Natural killer cell (primary cell): ENCODE measurements around the gene TBC1D22A. TPM values are rescaled to one million over a fixed set of nuclear protein-coding genes. Genes with fewer than 3 reads are reported as not detected.
A peak's percentile ranks its signal among the peaks of the same experiment; 100 is the strongest.

ENCODE experiments used
- ATAC-seq, 3 donors: fragments of 150-1000 bp in 2 of 3; fragments of 200-7000 bp in 1 of 3; cut with Tn5 transposase; 1 replicate in 1 of 3; 2 replicates in 2 of 3; pipeline ENCODE4 v1.10.0; 2021; ENCODE audit warnings: mild to moderate bottlenecking in 2 of 3, moderate library complexity in 2 of 3
- DNase-seq, 2 donors: peaks; one replicate each; pipeline versions ENCODE4 v3.0.0 to v3.0.0-alpha.2; 2013 to 2021; ENCODE audit warnings: mixed read lengths in 1 of 2
- H3K27ac ChIP-seq: one replicate; pipeline ENCODE4 v1.5.1; 2013; ENCODE audit warnings: mild to moderate bottlenecking, low read length
- H3K27me3 ChIP-seq: one replicate; pipeline ENCODE4 v1.6.1; 2013; ENCODE audit warnings: low read length; ENCODE audit not compliant: control insufficient read depth, insufficient read depth
- H3K36me3 ChIP-seq: one replicate; pipeline ENCODE4 v1.6.1; 2013; ENCODE audit warnings: low read length; ENCODE audit not compliant: control insufficient read depth, insufficient read depth
- H3K4me1 ChIP-seq: one replicate; pipeline ENCODE4 v1.6.1; 2013; ENCODE audit warnings: low read length; ENCODE audit not compliant: control insufficient read depth, insufficient read depth
- H3K4me3 ChIP-seq: one replicate; pipeline ENCODE4 v1.5.1; 2013; ENCODE audit warnings: low read length
- H3K9me3 ChIP-seq: one replicate; pipeline ENCODE4 v1.6.1; 2013; ENCODE audit warnings: low read length; ENCODE audit not compliant: control insufficient read depth, insufficient read depth
- H3K27ac Mint-ChIP-seq, 2 donors: one replicate each; pipeline ENCODE4 v1.8.0; 2022; ENCODE audit warnings: mild to moderate bottlenecking in 2 of 2, mixed read lengths in 2 of 2, moderate library complexity in 1 of 2
- H3K27me3 Mint-ChIP-seq, 2 donors: one replicate each; pipeline ENCODE4 v1.8.0; 2022; ENCODE audit warnings: low read depth in 2 of 2, mixed read lengths in 2 of 2
- H3K36me3 Mint-ChIP-seq: one replicate; pipeline ENCODE4 v1.8.0; 2022; ENCODE audit warnings: mixed read lengths
- H3K4me1 Mint-ChIP-seq, 2 donors: one replicate each; pipeline ENCODE4 v1.8.0; 2022; ENCODE audit warnings: mixed read lengths in 2 of 2
- H3K4me3 Mint-ChIP-seq: one replicate; pipeline ENCODE4 v1.8.0; 2022; ENCODE audit warnings: mild to moderate bottlenecking, moderate library complexity, mixed read lengths
- H3K9me3 Mint-ChIP-seq, 2 donors: one replicate each; pipeline ENCODE4 v1.8.0; 2022; ENCODE audit warnings: mixed read lengths in 2 of 2
- WGBS: methylation state at CpG from one replicate; pipeline ENCODE4 v1.1.7; 2013; ENCODE audit warnings: missing lambda C conversion rate; ENCODE audit not compliant: insufficient coverage; 5-methylcytosine and 5-hydroxymethylcytosine counted together
- intact Hi-C: fragments of 100-400 bp; cut with micrococcal nuclease; formaldehyde crosslinking; loops from one replicate; pipeline ENCODE4 v1.14.2; 2022
- total RNA-seq, 4 donors: library from RNA; stranded (reverse); fragments of 120-200 nt in 1 of 4; gene quantifications; one replicate each; pipeline versions ENCODE4 v1.2.3 to v1.2.4, GENCODE V29; 2013 to 2022
- TF ChIP-seq, protein P1 (sequence below): fragments of 200-600 bp; IDR thresholded peaks from one replicate; pipeline ENCODE4 v1.8.0; 2022; ENCODE audit warnings: antibody characterized with exemption

Gene TBC1D22A
- total RNA-seq, 3 donors from 2014 or later (not counting 1 experiment from before 2014, with no cell fraction given) = 47.4 to 53.7 (median 53.2) TPM

DNA sequence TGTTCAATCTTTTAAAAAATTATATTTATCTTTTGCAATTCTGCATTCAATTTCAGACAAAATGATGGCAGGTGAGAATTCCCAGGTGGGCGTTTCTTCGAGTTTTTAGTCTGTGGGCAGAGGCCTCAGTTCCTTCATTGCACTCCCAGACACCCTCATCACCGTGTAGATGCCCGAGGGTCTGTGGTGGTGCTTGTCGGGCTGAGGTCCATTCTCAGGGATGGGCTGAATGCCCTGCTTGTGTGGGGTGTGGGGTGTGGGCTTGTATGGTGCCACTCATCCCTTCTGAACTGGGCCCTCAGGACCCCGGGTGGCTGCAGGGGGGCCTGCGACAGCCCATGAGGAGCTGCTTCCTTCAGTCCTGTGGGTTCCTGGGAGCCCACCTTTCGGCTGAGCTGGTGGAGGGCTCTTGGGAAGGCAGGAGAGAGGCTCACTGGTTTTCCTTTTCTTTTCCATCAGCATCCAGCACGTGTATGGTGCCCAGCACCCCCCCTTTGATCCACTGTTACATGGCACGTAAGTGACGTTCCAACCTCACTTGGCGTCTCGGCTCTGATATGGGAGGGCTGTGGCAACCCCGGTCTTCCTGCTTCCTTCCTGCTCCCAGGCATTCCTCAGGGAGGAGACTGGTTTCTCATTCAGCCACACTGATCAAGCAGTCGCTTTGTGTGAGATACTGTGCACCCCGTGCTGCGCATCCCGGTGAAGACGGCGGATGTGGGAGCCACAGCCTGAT, 29.8 kb downstream of the TBC1D22A start:
- H3K36me3 ChIP-seq = peaks cover 38% of the 10 kb centered on the region
- 97% methylated on average over 20 of the region's 20 CpGs for WGBS
- Mint-ChIP-seq H3K4me1 (peaks cover 42 to 44% of the 10 kb centered on the region in 2 donors), H3K9me3 (no peaks in the 10 kb centered on the region), H3K27me3 (no peaks in the 10 kb centered on the region), H3K27ac (peak overlapping the region; percentile 97 to 99), H3K36me3 (no peaks in the 10 kb centered on the region), H3K4me3 (peak overlapping the region; percentile 83)
- peak overlapping the region; percentile 92 for H3K27ac ChIP-seq
- TF ChIP-seq, protein P1, sequence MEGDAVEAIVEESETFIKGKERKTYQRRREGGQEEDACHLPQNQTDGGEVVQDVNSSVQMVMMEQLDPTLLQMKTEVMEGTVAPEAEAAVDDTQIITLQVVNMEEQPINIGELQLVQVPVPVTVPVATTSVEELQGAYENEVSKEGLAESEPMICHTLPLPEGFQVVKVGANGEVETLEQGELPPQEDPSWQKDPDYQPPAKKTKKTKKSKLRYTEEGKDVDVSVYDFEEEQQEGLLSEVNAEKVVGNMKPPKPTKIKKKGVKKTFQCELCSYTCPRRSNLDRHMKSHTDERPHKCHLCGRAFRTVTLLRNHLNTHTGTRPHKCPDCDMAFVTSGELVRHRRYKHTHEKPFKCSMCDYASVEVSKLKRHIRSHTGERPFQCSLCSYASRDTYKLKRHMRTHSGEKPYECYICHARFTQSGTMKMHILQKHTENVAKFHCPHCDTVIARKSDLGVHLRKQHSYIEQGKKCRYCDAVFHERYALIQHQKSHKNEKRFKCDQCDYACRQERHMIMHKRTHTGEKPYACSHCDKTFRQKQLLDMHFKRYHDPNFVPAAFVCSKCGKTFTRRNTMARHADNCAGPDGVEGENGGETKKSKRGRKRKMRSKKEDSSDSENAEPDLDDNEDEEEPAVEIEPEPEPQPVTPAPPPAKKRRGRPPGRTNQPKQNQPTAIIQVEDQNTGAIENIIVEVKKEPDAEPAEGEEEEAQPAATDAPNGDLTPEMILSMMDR = no peak
- ATAC-seq (no peak), DNase-seq (no peak)
- intact Hi-C loops = no loop called here
- no peaks in the 10 kb centered on the region for H3K9me3 ChIP-seq
- no peaks in the 10 kb centered on the region for H3K27me3 ChIP-seq
- peaks cover 49% of the 10 kb centered on the region for H3K4me1 ChIP-seq
- H3K4me3 ChIP-seq = no peak overlapping the region

DNA sequence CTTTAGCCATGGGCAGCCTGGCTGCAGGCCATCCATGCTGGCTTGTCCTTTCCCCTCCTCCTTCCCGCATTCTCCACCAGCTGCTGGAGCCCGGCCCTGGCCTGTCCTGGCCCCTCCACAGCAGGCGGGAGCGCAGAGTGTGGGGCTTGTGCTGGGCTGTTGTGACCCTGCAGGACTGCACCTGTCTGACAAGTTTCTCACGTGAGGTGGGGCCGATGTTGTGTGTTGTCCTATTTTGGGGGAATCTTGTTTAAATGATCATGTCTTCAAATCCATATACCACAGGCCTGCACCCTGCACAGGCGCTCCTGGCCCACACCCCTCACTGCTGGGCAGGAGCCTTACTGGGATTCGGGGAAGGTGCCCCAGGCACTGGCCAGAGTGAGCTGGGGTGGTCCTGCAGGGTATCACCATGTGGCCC, 30.4 kb downstream of the TBC1D22A start:
- Mint-ChIP-seq H3K27me3 (no peaks in the 10 kb centered on the region), H3K4me1 (peaks cover 38% of the 10 kb centered on the region in 2 donors), H3K27ac (peak overlapping the region; percentile 97 to 99), H3K9me3 (no peaks in the 10 kb centered on the region), H3K4me3 (no peak overlapping the region), H3K36me3 (no peaks in the 10 kb centered on the region)
- DNase-seq (no peak), ATAC-seq (no peak)
- Histone ChIP-seq H3K9me3 (no peaks in the 10 kb centered on the region), H3K36me3 (peaks cover 44% of the 10 kb centered on the region), H3K27ac (peak overlapping the region; percentile 92), H3K4me1 (peaks cover 49% of the 10 kb centered on the region), H3K4me3 (no peak overlapping the region), H3K27me3 (no peaks in the 10 kb centered on the region)
- 94% methylated on average over 8 of the region's 8 CpGs for WGBS
- TF ChIP-seq, protein P1 = no peak
- intact Hi-C loops = no loop called here

DNA sequence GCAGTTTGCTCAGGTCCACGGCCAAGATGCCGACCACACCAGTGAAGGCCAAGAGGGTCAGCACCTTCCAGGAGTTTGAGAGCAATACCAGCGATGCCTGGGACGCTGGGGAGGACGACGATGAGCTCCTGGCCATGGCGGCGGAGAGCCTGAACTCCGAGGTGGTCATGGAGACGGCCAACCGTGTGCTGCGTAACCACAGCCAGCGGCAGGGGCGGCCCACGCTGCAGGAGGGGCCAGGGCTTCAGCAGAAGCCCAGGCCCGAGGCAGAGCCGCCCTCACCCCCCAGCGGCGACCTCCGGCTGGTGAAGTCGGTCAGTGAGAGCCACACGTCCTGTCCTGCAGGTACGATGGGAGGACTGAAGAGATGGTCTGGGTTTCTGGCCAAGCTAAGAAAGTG, 31.0 kb downstream of the TBC1D22A start:
- Histone ChIP-seq H3K27me3 (no peaks in the 10 kb centered on the region), H3K27ac (peak overlapping the region; percentile 92), H3K36me3 (peaks cover 49% of the 10 kb centered on the region), H3K4me3 (no peak overlapping the region), H3K4me1 (peaks cover 44% of the 10 kb centered on the region), H3K9me3 (no peaks in the 10 kb centered on the region)
- Mint-ChIP-seq H3K27ac (peak overlapping the region; percentile 97 to 99), H3K27me3 (no peaks in the 10 kb centered on the region), H3K36me3 (no peaks in the 10 kb centered on the region), H3K4me1 (peaks cover 34 to 38% of the 10 kb centered on the region in 2 donors), H3K9me3 (no peaks in the 10 kb centered on the region), H3K4me3 (no peak overlapping the region)
- 97% methylated on average over 23 of the region's 23 CpGs for whole genome bisulfite sequencing
- intact Hi-C loops = no loop called here
- no peak for DNase-seq
- ATAC-seq = no peak
- TF ChIP-seq, protein P1 = no peak
